Measurements from ENCODE around the gene AATK.

The AATK gene

DNA sequence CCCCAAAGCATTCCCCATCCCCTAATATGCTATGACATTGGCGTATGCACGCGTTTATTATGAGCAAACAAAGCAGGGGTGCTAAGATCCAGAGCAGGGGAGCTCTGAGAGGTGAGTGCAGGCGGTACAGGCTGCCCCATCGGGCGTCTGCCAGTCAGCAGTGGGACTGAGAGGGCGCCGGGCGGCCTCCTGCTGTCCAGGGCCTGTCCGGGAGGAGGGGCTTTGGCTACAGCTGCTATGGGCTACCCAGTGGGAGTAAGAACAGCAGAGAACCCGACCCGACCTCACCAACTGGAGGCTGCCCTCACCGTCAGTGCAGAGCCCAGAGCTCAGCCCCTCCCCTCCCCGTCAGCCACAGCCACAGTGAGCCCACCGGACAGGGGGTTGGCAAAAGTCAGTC is 18.5 kb upstream of the AATK start:
- no peaks in the 10 kb centered on the region for H3K9me3 ChIP-seq
- H3K4me3 ChIP-seq, result no peak overlapping the region
- H3K27ac ChIP-seq, result no peak overlapping the region
- TF ChIP-seq, protein P1, sequence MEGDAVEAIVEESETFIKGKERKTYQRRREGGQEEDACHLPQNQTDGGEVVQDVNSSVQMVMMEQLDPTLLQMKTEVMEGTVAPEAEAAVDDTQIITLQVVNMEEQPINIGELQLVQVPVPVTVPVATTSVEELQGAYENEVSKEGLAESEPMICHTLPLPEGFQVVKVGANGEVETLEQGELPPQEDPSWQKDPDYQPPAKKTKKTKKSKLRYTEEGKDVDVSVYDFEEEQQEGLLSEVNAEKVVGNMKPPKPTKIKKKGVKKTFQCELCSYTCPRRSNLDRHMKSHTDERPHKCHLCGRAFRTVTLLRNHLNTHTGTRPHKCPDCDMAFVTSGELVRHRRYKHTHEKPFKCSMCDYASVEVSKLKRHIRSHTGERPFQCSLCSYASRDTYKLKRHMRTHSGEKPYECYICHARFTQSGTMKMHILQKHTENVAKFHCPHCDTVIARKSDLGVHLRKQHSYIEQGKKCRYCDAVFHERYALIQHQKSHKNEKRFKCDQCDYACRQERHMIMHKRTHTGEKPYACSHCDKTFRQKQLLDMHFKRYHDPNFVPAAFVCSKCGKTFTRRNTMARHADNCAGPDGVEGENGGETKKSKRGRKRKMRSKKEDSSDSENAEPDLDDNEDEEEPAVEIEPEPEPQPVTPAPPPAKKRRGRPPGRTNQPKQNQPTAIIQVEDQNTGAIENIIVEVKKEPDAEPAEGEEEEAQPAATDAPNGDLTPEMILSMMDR (IDR thresholded peaks at IDR 0.05), result no peak
- H3K36me3 ChIP-seq, result peaks cover 0 to 15% (median 0%) of the 10 kb centered on the region in 3 donors
- intact Hi-C loops (cut with DNase I; ENCODE audit: low total_unique reads), result no loop called here
- H3K4me1 ChIP-seq, result no peaks in the 10 kb centered on the region
- H3K27me3 ChIP-seq, result peaks cover 0 to 54% of the 10 kb centered on the region in 2 donors
- no peak for DNase-seq

DNA sequence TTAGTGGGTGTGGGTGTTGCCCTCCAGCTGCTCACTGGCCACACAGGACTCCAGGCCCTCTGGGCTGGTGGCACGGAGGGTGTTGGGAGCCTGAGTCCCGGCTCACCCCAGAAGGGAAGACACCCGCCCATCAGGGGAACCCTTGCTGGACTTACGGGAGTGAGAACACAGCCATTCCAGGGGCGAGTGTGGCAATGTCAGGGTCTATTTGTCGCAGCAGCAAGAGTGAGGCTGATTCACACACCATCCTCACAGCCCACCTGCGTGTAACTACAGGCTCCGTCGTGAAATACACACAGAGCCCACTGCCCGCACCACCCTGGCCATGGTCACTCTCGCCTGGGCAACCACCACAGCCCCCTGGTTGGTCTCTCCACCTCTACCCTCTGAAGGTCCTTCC is 17.8 kb upstream of the AATK start:
- TF ChIP-seq, protein P1 (IDR thresholded peaks at IDR 0.05), result no peak
- Histone ChIP-seq H3K9me3 (no peaks in the 10 kb centered on the region), H3K4me1 (no peaks in the 10 kb centered on the region), H3K4me3 (no peak overlapping the region), H3K36me3 (peaks cover 0 to 7% (median 0%) of the 10 kb centered on the region in 3 donors), H3K27ac (no peak overlapping the region), H3K27me3 (peaks cover 0 to 59% of the 10 kb centered on the region in 2 donors)
- DNase-seq, result no peak
- intact Hi-C loops (cut with DNase I; ENCODE audit: low total_unique reads), result no loop called here

DNA sequence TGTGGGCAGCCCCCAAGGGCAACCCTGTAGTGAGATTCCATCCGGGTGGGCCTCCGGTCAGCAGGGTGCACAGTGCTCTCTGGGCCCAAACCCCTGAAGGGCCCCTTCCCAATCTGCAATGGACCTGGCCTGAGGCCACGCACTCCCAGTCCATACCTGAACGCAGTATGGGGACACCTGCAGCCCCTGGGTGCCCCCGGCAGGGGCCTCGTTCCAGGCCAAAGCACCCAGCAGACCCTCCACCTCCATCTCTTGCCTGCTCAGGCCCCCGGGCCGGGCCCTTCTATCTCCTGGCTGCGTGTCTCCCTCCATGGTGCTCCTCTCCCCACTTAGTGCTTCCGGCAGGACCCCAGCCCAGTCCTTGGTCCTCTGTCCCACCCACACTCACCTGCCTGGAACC is 17.3 kb upstream of the AATK start:
- Histone ChIP-seq H3K36me3 (peaks cover 0 to 2% (median 0%) of the 10 kb centered on the region in 3 donors), H3K4me1 (no peaks in the 10 kb centered on the region), H3K4me3 (no peak overlapping the region), H3K9me3 (no peaks in the 10 kb centered on the region), H3K27ac (no peak overlapping the region), H3K27me3 (peaks cover 0 to 59% of the 10 kb centered on the region in 2 donors)
- intact Hi-C loops (cut with DNase I; ENCODE audit: low total_unique reads), result no loop called here
- DNase-seq, result no peak
- TF ChIP-seq, protein P1 (IDR thresholded peaks at IDR 0.05), result no peak

DNA sequence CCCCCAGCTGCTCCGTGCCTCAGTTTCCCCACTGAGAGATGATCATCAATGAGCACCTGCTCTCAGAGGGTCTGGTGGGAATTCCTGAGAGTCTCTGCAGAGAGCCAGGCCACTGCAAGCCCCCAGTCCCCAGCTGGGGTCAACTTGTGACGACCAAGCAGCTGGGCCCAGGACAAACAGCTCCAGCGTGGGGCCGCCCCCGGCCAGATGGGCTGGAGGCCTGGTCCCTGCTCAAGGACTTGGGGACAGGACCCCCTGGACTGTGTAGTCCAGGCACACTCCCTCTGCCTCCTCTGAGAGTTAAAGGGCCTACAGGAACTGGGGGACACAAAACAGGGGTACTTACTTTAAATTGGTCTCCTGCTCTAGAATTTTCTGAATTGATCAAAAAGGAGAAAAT is 16.6 kb upstream of the AATK start:
- no peak overlapping the region for H3K27ac ChIP-seq
- no peaks in the 10 kb centered on the region for H3K36me3 ChIP-seq
- TF ChIP-seq, protein P1 (IDR thresholded peaks at IDR 0.05), result no peak
- peaks cover 0 to 59% of the 10 kb centered on the region in 2 donors for H3K27me3 ChIP-seq
- no peaks in the 10 kb centered on the region for H3K9me3 ChIP-seq
- no peak overlapping the region for H3K4me3 ChIP-seq
- DNase-seq, result no peak
- H3K4me1 ChIP-seq, result no peaks in the 10 kb centered on the region
- intact Hi-C loops (cut with DNase I; ENCODE audit: low total_unique reads), result no loop called here

DNA sequence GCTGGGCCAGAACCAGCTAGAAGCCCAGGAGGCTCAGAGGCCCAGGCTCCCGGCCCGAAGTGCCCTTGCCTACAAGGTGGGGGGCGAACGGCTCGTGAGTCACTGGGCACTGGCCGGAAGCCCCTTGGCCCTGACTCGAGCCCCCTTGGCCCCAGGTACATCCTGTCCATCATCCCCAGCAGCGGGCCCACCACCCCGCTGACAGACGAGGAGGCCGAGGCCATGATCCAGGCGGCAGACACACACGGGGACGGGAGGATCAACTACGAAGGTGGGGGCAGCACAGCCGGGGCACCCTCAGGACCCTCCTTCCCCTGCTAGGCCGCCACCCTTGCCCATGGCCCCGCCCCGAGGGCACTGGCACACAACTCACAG is 15.8 kb upstream of the AATK start:
- Histone ChIP-seq H3K9me3 (no peaks in the 10 kb centered on the region), H3K27ac (no peak overlapping the region), H3K4me3 (no peak overlapping the region), H3K36me3 (no peaks in the 10 kb centered on the region), H3K4me1 (no peaks in the 10 kb centered on the region), H3K27me3 (peaks cover 0 to 59% of the 10 kb centered on the region in 2 donors)
- TF ChIP-seq, protein P1 (IDR thresholded peaks at IDR 0.05), result no peak
- DNase-seq, result no peak
- intact Hi-C loops (cut with DNase I; ENCODE audit: low total_unique reads), result no loop called here
